ENCODE measurements around the gene ZNF549.
"Not testable (repeated sequence)": the region's sequence is repeated elsewhere in the genome, so short reads cannot be mapped to it uniquely, and the experiment has no call there.

The ZNF549 gene

DNA sequence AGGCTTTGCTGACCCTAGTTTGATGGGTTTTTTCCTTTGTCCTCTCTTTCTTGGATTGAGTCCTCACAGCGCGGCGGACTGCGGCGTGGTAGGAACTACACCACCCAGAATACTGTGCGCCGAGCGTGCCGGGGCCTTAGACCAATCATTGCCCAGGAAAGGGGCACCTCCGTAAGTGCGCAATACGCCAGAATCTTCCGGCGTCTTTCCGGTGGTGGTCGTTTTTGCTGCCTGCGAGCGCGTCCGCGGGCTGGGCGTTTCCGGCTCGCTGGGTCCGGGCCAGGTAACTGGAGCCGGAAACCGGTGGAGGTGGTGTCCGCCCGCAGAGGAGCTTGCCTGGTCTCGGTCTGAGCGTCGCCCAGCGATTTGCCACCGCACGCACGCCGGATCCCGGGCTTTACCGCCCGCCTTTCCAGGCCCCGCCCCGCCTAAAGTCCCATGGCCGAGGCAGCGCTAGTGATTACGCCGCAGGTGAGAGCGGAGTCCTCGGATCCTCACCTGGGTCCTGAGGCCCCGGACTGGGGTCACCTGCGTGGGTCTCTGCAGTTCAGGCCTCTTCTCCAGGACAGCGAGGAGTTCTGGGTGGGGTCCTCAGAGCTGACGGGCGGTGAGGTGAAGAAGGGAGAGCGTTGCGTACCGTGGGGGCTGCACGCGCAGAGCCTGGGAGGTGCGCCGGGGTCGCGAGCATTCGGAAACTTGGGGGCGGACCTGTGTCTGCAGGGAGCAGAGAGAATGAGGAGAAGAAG lies at the start of gene ZNF549:
ZNF549 (plus strand) TSS at position 221 of the 746 bp plus-strand sequence; CDS start at position 439, 218 bp downstream.
- Histone ChIP-seq H3K27ac (peak within 1 kb of the TSS; percentile 86), H3K27me3 (no peaks in the 10 kb centered on the region), H3K9ac (peak within 1 kb of the TSS; percentile 87), H3K4me1 (peaks cover 14% of the 10 kb centered on the region), H3K36me3 (peaks cover 25% of the 10 kb centered on the region), H3K9me3 (peaks cover 28% of the 10 kb centered on the region), H3K4me2 (peak within 1 kb of the TSS; percentile 95), H4K20me1 (0 out of 2 replicates have a peak, but pooled peaks cover 7% of the 10 kb centered on the region), H3K4me3 (peak within 1 kb of the TSS; percentile 92)
- peak; percentile 42; the same call in 1 of the 2 replicates for TF ChIP-seq Cebpa-rat (IDR thresholded peaks at IDR 0.05)

DNA sequence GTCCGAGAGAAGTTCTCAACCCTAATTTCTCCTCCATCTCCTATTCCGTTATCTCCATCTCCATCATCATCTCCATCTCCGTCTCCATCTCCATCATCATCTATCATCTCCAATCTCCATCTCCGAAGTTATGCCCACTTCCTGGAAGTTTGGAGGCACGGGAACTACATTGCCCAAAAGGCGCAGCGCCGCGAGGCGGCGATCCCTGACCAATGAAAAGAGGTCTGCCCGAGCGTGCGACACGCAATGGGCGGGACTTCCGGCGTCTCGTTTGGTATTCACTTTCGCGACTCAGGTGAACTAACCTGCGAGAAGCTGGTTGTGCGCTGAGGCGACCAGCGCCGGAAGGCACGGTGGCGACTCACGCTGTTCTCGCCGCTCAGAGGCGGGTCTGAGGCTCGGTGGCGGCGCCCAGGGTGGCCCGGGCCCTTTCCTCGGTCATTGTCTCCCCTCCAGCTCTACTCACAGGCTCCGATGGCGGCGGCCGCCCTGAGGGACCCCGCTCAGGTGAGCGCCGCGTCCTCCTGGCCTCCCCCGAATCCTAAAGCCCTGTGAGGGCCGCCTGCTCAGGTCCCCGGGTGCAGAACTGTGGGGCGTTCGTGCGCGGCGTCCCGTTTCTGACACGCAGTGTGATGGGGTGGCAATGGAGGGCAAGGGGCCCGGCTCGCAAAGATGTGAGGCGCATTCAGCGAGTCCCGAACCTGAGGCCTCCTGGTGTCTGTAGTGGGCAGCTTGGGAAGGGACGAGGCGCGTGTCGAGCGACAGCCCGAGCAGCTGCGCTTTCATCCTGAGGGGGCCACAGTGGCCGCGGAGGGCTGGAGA lies 39.5 kb upstream of the ZNF549 start, which contains the start of gene ZNF419:
ZNF419 (plus strand) TSS at position 274 of the 822 bp plus-strand sequence; CDS start at position 475, 201 bp downstream.
- Histone ChIP-seq H3K27ac (peak within 1 kb of the TSS; percentile 87), H3K9ac (peak within 1 kb of the TSS; percentile 87), H3K36me3 (peaks cover 27% of the 10 kb centered on the region), H3K4me3 (peak within 1 kb of the TSS; percentile 94), H3K4me2 (peak within 1 kb of the TSS; percentile 90)
- not testable (repeated sequence) for H3K9me3 ChIP-seq, H3K4me1 ChIP-seq, H3K27me3 ChIP-seq, H4K20me1 ChIP-seq

DNA sequence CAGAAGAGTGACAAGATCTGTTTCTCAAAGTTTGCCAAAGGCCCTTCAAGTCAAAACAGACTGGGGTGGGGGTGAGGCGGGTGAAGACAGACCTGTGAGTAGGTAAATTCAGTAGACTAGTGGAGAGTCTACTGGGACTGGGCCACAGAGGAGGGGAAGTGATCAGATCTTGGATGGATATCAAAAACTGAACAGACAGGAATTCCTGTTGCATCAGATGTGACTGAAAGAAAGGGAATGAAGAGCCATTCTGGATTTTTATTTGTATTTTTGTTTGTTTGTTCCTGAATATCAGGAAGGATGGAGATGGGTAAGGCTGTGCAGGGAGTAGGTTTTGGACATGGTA lies 38.9 kb upstream of the ZNF549 start:
- H3K4me1 ChIP-seq, H3K27ac ChIP-seq, H3K27me3 ChIP-seq, H3K9me3 ChIP-seq, H4K20me1 ChIP-seq: not testable (repeated sequence)
- peaks cover 33% of the 10 kb centered on the region for H3K36me3 ChIP-seq
- peak overlapping the region; percentile 94 for H3K4me3 ChIP-seq
- peak overlapping the region; percentile 65 for H3K9ac ChIP-seq
- H3K4me2 ChIP-seq = peak overlapping the region; percentile 90

DNA sequence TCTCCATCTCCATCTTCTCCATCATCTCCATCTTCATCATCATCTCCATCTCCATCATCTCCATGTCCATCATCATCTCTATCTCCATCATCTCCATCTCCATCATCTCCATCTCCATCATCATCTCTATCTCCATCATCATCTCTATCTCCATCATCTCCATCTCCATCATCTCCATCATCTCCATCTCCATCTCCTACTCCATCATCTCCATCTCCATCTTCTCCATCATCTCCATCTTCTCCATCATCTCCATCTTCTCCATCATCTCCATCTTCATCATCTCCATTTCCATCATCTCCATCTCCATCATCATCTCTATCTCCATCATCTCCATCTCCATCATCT lies 27.9 kb upstream of the ZNF549 start:
- peaks cover 43% of the 10 kb centered on the region for H3K36me3 ChIP-seq
- H3K27ac ChIP-seq, H3K9ac ChIP-seq, H4K20me1 ChIP-seq, H3K27me3 ChIP-seq, H3K4me2 ChIP-seq, H3K4me3 ChIP-seq: not testable (repeated sequence)
- peaks cover 30% of the 10 kb centered on the region for H3K9me3 ChIP-seq
- H3K4me1 ChIP-seq = peaks cover 11% of the 10 kb centered on the region

DNA sequence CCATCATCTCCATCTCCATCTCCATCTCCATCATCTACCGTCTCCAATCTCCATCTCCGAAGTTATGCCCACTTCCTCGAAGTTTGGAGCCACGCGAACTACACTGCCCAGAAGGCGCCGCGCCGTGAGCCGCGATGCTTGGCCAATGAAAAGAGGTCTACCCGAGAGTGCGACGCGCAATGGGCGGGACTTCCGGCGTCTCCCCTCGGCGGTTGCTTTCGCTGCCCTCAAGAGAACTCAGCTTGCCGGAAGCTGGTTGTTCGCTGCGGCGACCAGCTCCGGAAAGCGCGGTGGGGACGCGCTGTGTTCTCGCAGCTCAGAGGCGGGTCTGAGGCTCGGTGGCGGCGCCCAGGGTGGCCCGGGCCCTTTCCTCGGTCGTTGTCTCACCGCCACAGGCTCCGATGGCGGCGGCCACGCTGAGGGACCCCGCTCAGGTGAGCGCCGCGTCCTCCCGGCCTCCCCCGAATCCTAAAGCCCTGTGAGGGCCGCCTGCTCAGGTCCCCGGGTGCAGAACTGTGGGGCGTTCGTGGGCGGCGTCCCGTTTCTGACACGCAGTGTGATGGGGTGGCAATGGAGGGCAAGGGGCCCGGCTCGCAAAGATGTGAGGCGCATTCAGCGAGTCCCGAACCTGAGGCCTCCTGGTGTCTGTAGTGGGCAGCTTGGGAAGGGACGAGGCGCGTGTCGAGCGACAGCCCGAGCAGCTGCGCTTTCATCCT lies 27.3 kb upstream of the ZNF549 start, which contains the start of gene ZNF773:
ZNF773 (plus strand) TSS at position 259 of the 716 bp plus-strand sequence; CDS start at position 402, 143 bp downstream.
- not testable (repeated sequence) for H3K27me3 ChIP-seq, H4K20me1 ChIP-seq
- H3K9ac ChIP-seq = peak within 1 kb of the TSS; percentile 90
- H3K27ac ChIP-seq = peak within 1 kb of the TSS; percentile 94
- H3K4me1 ChIP-seq = peaks cover 11% of the 10 kb centered on the region
- peak within 1 kb of the TSS; percentile 78 for H3K4me3 ChIP-seq
- H3K4me2 ChIP-seq = peak within 1 kb of the TSS; percentile 96
- H3K36me3 ChIP-seq = peaks cover 45% of the 10 kb centered on the region
- peaks cover 32% of the 10 kb centered on the region for H3K9me3 ChIP-seq

DNA sequence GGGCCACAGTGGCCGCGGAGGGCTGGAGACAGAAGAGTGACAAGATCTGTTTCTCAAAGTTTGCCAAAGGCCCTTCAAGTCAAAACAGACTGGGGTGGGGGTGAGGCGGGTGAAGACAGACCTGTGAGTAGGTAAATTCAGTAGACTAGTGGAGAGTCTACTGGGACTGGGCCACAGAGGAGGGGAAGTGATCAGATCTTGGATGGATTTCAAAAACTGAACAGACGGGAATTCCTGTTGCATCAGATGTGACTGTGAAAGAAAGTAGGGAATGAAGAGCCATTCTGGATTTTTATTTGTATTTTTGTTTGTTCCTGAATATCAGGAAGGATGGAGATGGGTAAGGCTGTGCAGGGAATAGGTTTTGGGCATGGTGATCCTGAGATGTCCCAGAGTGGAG lies 26.8 kb upstream of the ZNF549 start:
- not testable (repeated sequence) for H3K27me3 ChIP-seq, H4K20me1 ChIP-seq
- Histone ChIP-seq H3K36me3 (peaks cover 45% of the 10 kb centered on the region), H3K4me2 (peak overlapping the region; percentile 96), H3K4me3 (peak overlapping the region; percentile 78), H3K9ac (peak overlapping the region; percentile 90), H3K4me1 (peaks cover 11% of the 10 kb centered on the region), H3K27ac (peak overlapping the region; percentile 63), H3K9me3 (peaks cover 34% of the 10 kb centered on the region)

DNA sequence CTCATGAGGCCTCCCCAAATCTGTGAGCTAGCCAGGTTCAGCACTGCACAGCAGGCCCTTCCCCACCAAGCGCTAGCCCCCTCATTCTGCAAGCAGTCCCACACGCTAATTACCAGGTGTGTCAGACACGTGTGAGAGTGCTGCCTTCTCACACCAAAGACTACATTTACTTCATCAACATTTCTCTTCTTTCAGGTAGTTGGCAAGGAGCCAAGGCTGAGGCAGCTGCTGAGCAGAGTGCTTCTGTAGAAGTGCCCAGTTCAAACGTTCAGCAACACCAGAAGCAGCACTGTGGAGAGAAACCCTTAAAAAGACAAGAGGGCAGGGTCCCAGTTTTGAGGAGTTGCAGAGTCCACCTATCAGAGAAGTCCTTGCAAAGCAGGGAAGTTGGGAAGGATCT lies 21.0 kb upstream of the ZNF549 start:
- Histone ChIP-seq H3K36me3 (peaks cover 93% of the 10 kb centered on the region), H4K20me1 (no peaks in the 10 kb centered on the region)

DNA sequence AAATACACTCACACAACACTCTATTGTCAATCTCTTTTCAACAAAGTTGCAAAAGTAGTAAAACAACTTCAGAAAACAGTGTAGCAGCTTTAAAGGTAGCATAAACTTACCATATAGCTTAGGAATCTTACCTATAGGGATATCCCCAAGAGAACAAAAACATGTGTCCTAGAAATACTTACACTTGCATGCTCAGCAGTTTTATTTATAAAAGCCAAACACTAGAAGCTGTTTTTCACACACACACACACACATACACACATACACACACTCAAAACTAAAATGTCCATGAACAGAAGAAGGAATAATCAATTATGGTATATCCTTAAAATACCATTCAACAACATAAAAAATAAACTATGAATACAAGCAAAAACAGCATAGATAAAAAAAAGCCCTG lies 15.7 kb upstream of the ZNF549 start:
- Histone ChIP-seq H3K27ac (no peak overlapping the region), H4K20me1 (no peaks in the 10 kb centered on the region), H3K4me1 (peaks cover 11% of the 10 kb centered on the region), H3K4me2 (no peak overlapping the region), H3K9ac (no peak overlapping the region), H3K36me3 (peaks cover 90% of the 10 kb centered on the region), H3K27me3 (no peaks in the 10 kb centered on the region), H3K9me3 (peaks cover 94% of the 10 kb centered on the region), H3K4me3 (no peak overlapping the region)
- TF ChIP-seq Cebpa-rat (IDR thresholded peaks at IDR 0.05) = no peak

More for the DNA sequence above, 21.0 kb upstream of the ZNF549 start:
- Histone ChIP-seq H3K9me3 (peaks cover 86% of the 10 kb centered on the region), H3K4me2 (no peak overlapping the region), H3K9ac (no peak overlapping the region), H3K27me3 (no peaks in the 10 kb centered on the region), H3K4me3 (no peak overlapping the region), H3K4me1 (peaks cover 3% of the 10 kb centered on the region), H3K27ac (no peak overlapping the region)
- no peak for TF ChIP-seq Cebpa-rat (IDR thresholded peaks at IDR 0.05)

DNA sequence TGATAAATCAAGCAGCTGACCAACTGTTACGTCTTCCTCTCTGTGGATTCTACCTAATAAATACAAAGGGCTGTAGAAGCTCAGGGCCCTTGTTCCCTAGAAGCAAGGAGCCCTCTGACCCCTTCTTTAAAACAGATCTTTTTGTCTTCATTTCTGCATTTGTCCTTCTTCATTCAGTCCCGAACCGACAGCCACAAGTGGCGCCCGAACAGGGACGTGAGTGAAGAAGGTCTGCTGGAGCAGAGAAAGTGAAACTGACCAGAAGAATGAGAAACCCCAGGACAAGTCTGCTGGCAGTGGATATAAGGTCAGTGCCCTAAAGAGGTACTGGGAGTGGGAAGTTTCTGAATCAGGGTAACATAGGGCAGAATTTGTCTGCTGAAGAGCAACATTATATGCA lies 14.3 kb upstream of the ZNF549 start:
- Histone ChIP-seq H4K20me1 (no peaks in the 10 kb centered on the region), H3K27me3 (no peaks in the 10 kb centered on the region), H3K4me2 (no peak overlapping the region), H3K9me3 (peaks cover 94% of the 10 kb centered on the region), H3K36me3 (peaks cover 90% of the 10 kb centered on the region), H3K9ac (no peak overlapping the region), H3K27ac (no peak overlapping the region), H3K4me3 (peak overlapping the region; percentile 3; the same call in 1 of the 2 replicates), H3K4me1 (peaks cover 11% of the 10 kb centered on the region)
- no peak for TF ChIP-seq Cebpa-rat (IDR thresholded peaks at IDR 0.05)

Measured in BLaER1 (cell line).